ENCODE measurements around the gene CMTM6.
"Not testable (repeated sequence)": the region's sequence is repeated elsewhere in the genome, so short reads cannot be mapped to it uniquely, and the experiment has no call there.

The CMTM6 gene, protein sequence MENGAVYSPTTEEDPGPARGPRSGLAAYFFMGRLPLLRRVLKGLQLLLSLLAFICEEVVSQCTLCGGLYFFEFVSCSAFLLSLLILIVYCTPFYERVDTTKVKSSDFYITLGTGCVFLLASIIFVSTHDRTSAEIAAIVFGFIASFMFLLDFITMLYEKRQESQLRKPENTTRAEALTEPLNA

DNA sequence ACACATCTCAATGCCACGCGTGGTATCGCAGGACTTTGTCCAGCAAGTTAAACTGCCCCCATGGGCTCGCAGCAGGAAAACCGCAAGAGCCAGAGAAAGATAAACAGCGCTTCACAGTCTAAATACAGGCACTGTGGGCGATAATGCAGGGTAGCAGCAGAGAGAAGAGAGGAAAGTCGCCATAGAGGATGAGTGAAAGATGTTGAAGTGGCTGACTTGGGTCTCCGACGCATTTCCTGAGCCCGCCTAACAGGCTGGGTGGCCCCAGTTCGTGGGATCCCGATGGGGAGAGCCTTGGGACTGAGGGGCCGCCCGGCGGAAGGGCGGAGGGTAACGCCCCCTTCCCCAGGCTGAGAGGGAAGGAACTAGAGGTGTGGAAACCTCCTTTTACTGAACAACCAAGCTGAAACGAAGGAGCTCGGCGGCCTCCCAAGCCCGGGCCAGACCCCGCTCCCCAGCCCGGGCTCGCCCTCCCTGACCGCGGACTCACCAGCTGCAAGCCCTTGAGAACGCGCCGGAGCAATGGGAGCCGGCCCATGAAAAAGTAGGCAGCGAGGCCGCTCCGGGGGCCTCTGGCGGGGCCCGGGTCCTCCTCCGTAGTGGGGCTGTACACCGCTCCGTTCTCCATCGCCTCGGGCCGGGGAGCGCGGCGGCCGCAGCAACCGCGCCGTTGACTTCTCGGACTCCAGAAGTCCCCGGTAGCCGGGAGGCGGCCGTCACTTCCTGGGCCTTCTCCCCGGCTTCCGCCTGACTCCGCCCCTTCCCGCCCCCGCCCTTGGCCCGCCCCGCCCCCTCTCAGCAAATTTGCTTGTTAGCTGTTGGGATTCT, at the start of gene CMTM6:
CMTM6 (minus strand) TSS at position 735 of the 828 bp plus-strand sequence; CDS start at position 628, 107 bp downstream.
- DNase-seq = peak; percentile 68

DNA sequence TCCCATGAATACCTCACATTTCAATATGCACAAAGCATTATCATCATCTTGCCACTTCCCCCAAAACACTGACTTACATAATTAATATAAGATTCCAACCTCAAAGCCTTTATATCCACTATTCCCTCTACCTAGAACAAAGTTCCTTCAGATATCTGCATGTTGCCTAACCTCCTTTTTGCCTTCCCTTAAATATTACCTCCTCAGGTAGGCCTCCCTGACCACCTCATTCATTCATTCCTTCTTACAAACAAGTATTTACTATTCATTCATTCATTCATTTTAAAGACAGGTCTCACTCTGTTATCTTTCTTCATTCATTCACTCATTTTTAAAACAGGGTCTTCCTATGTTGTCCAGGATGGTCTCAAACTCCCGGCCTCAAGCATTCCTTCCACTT, 49.4 kb upstream of the CMTM6 start:
- no peak for DNase-seq

DNA sequence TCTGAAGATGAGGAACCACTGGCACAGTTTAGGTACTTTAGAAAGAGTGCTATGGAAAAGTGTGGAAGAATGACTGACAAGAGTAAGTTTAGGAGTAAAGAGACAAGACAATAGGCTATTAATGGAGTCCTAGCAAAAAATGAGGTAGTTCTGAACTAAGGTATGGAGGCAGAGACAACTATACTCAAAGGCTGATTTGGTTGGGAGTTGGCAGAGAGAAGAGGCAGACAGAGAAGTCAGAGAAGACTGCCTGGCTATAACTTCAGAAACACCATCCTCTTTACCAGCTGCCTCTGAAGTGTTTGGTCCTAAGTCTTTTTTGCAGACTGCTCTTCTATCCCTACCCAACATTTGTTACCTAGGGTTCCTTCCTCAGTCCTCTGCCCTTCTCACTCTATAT, 48.8 kb upstream of the CMTM6 start:
- no peak for DNase-seq

DNA sequence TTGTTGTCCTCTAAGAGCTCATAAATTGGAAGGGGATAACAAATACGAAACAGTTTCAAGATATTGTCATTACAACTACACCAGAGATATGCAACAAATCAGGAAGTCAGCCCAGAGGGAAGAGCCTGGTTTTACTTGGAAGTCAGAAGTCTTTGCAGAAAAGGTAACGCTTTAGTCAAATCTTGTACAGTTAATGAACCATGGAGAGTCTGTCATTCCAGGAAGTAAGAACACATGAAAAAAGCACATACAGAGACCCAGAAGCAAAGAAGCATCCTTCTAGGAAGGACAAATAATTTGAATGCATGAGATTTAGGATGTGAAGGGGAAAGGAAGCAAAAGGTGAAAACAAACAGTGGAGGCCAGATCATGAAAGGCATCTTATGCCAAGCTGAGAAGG, 48.4 kb upstream of the CMTM6 start:
- peak; percentile 39 for DNase-seq

DNA sequence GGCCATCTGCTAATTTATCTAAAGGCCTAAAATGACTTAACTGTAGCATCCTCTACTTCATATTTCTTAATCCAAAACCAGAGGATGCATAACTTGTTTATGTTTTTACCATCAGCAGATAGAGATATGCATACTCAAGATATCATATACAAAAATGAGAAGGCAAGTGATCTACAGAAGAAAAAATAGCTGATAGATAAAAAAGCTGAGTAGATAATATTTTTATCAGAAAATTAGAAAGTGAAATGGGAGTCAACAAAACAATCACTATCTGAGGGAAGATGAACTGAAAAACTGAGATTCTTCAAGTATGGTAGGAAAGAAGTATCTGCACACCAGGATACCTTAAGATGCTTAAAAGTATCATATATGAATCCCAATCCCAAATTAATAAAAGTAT, 42.7 kb upstream of the CMTM6 start:
- no peak for DNase-seq

DNA sequence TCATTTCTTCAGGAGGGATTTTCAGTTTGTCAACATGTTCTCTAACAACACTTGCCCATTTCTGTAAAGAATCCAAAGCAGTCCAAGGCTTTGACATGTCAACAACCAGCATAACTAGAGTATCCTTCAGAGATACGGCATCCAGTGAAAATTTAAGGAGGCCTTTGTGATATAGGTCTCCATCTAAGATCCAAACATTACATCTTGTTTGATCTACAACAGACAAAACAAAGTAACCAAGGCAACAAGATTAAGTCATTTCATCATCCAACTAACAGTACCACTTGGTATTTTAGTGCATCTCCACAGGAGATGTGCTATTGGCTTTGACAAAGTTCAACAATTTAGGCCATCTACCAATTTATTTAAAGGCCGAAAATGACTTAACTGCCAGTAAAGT, 42.2 kb upstream of the CMTM6 start:
- no peak for DNase-seq

DNA sequence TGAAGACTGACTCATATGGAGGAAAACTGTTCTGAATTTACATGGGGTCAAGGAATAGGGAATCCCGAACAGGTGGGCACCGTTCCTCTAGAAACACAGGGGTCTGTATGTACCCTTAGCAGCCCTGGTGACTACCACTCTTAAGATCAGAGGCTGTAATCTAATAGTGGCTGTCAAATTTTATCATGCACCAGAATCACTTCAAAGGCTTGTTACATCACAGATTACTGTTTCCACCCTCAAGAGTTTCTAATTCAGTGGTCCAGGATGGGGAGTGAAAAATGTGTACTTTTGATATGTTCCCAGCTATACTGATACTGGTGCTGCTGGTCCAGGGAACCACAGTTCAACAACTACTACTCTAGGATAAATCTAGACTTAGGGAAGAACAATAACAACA, 40.2 kb upstream of the CMTM6 start:
- no peak for DNase-seq

DNA sequence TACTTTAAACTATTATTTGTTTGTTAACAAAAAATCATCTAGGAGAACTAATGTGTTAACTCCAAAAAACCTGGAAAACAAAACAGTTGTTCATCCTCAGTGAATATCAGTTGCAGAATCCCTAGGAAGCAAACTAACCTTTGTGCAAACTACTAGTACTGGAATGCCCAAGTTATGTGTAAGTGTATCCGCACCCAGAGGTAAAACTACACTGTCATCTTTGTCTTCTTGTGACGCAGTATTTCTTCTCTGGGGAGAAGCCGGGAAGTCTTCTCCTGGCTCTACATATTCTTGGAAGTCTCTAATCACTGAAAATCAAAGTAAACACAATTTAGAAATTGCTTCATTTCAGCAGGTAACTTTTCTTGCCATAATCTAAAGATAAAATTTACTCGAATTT, 38.2 kb upstream of the CMTM6 start:
- no peak for DNase-seq

DNA sequence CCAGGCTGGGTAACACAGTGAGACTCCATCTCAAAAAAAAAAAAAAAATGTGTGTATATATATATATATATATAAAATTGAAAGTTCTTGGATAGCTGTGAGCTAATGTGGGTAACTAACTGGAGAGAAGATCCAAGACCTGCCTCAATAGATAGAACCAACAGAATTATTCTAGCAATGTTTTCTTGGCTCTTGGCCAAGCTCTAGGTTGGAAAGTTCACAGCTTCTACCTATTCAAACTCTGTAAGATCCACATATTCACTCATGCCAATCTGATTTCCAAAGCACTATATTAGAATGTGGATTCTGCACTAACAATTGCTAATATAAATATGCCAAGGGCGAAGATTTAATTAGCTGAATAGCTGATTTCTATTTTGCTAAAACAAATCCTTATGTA, 29.8 kb upstream of the CMTM6 start:
- no peak for DNase-seq

DNA sequence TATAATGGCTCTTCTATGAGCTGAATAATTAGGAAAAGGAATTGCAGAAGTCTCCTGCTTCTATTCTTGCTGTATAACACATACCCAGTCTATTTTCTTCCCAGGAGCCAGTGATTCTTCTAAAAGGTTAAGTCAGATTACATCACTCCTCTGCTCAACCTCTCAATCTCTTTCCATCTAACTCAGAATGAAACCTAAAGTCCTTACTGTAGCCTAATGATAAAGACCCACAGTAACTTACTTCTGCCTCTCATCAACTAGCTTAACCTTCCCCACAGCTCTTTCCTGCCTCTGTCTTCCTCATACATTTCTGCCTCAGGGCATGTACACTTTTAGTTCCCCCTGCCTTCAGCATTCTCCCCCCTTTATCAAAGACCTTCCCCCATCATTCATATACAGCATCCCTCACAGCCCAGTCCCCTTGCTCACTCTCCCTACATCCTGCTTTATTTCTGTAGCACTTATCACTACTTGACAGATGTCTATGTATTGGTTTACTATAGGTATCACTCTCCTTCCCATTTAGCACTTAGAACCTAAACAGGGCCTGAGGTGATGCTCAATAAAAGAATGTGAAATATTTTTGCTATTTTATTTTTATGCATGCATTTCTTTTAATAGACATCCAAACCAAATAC, 28.5 kb upstream of the CMTM6 start:
- DNase-seq = no peak

DNA sequence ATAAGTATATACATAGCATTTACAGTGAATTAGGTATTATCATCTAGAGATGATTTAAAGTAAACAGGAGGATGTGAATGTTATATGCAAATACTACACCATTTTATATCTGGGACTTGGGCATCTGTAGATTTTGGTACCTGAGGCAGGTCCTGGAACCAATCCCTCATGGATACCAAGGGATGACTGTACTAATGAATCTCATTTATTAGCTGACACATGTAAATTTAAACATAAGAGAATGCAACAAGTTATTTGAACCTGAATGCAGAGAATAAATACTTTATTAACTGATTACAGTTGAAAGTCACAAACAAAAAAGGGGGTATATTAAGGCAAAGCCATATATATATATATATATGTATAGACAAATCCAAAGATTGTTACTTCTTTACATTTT, 23.1 kb upstream of the CMTM6 start:
- no peak for DNase-seq

DNA sequence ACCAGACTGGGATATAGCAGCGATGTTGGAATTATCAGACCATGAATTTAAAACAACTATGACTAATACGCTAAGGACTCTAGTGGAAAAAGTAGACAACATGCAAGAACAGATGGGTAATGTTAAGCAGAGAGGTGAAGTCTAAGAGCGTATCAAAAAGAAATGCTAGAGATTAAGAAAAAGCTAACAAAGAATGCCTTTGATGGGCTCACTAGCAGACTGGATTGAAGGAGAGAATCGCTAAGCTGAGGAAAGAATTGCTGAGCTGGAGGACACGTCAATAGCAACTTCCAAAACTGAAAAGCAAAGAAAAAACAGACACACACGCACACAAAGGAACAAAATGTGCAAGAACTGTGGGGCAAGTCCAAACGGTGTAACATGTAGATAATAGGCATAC, 20.0 kb upstream of the CMTM6 start:
- DNase-seq = peak; percentile 26

DNA sequence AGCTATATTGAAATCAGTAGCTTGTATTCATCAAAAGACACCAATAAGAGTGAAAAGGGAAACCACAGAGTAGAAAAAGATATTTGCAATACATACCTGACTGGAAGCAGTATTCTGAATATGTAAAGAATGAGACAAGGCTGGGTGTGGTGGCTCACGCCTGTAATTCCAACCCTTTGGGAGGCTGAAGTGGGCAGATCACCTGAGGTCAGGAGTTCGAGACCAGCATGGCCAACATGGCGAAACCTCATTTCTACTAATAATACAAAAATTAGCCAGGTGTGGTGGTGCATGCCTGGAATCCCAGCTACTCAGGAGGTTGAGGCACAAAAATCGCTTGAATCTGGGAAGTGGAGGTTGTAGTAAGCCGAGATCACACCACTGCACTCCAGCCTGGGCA, 16.3 kb upstream of the CMTM6 start:
- DNase-seq = not testable (repeated sequence)

DNA sequence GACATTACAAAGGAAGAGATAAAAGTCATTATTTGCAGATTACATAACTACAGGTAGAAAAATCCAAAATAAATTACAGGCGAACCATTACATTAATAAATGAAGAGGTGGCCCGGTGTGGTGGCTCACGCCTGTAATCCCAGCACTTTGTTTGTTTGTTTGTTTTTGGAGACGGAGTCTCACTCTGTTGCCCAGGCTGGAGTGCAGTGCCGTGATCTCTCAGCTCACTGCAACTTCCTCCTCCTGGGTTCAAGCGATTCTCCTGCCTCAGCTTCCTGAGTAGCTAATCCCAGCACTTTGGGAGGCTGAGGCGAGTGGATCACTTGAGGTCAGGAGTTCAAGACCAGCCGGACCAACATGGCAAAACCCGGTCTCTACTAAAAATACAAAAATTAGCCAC, 14.1 kb upstream of the CMTM6 start:
- DNase-seq = not testable (repeated sequence)

DNA sequence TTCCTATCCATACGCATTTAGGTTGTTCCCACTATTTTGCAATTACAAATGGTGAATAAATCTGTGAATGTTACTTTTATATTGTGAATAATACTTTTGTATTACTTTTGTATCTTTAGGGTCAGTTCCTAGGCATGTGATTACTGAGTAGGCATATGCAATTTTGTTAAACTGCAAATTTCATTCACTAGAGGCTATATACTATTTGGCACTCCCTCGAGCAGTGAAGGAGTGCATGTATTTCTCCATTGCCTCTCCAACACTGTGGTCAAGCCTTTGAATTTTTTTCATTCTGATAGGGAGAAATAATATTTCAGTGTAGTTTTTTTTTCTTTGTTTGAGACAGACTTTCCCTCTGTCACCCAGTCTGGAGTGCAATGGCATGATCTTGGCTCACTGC, 8.4 kb upstream of the CMTM6 start:
- no peak for DNase-seq

DNA sequence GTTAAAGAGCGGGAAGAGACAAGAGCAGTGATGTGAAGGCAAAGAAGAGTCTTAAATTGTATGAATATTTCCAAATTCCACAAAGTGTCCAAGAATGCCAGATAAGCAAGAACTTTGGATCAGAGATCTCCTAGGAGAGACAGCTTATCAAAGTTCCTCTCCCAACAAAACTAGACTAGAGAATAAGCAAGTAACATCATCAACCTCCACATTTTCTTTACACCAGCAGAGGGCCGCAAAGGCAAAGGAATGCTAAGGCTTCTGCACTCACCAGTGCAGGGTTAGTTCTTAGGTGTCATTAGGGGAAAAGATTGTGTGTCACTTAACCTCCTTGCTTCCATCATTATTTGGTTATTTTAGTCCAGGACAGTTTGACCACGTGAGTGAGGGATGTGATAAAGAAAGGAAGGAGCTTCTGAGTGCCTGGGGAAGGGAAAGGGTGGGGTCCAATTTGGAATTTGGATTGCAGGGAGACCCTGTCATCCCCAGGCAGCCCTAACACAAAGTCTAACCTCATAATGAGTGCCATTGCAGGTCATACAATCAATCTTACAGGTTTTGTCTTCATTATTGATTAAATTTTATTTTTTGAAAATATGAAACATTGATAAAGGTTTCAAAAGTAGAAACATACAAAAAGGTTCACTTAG, 7.5 kb upstream of the CMTM6 start:
- DNase-seq = peak; percentile 61

DNA sequence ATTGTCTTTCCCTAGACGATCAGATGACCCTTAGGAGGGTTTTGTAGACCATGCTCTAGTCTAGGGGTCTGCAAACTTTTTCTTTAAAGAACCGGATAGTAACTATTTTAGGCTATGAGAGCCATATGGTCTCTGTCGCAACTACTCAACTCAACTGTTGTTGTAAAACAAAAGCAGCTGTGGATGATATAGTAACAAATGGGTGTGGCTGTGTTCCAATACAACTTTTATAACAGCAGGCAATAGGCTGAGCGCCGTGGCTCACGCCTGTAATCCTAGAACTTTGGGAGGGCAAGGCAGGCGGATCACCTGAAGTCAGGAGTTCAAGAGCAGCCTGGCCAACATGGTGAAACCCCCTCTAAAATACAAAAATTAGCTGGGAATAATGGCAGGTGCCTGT, 6.1 kb upstream of the CMTM6 start:
- DNase-seq = no peak

DNA sequence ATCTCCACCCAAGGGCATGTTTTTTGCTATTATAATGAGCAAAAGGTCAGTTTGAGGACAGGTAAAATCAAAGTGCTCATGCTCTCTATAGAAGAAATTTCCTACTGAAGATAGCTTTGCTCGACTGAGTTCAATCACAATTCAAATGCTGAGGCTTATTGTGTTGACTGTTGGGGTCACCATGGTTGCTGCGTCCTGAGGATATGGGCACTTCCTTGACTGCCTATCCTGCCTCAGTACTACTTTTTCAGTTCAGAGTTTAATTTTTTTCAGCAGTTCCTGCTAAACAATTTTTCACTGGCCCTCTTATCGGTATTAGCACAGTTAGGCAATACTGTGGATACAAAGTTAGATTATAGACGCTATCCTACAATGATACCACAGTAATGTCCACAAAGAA, 3.8 kb upstream of the CMTM6 start:
- no peak for DNase-seq

DNA sequence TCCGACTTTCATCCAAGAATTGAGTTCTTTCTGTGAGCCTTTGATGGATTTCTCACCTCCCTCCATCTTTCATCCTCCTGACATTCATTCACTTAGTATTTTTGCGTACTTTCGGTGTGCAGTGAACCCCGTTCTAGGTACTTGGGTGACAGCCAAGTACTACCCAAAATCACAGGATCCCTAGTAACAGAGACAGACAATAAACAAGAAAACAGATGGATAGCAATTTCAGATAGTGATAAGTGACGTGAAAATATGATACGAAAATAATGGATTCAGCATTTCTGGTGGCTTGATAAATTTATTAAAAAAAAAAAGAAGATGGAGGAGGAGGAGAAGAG, 264 bp upstream of the CMTM6 start:
- DNase-seq = no peak

DNA sequence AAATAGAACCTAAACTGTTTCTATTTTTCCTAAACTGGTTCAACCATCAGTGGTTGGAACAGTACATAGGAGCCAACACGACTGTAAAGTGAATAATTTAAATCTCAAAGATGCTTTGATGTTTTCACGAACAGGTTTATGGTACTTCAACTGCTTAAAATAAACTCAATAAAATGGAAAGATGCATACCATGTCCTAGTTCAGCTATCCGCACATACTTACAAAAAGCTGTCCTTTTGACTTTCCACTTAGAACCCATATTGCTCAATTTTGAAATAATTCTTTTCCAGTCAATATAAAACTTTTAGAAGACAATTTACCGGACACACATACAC, 902 bp downstream of the CMTM6 start:
- no peak for DNase-seq

DNA sequence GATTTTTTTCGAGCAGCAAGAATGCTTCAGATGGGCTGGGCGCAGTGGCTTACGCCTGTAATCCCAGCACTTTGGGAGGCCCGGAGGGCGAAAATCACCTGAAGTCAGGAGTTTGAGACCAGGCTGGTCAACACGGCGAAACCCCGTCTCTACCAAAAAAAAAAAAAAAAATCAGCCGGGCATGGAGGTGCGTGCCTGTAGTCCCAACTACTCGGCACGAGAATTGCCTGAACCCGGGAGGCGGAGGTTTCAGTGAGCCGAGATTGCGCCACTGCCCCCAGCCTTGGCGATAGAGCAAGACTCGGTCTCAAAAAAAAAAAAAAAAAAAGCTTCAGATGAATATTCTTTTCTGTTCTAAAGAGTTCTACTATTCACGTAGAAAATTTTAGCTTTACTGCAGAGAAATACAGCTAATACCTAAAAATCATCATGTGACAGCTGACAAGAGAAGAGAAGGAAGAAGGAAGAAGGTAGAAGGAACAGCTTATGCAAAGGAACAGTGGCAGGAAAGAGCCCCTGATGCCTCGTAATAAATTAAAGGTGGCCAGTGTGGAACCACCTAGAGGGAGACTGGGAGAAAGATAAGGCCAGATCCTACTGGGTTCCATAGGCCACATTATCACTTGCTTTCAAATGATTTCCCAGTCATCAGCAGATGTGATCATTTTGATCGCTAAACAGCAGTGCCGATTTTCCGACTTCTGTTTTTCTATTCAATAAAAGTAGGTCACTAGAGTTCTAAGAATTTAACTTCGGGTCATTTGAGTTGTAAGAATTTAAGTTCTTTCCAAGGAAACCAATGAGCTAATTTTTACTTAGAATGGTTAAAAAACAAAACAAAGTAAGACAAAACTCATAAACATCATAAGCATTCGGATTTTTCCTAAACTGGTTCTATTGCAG, 1.5 kb downstream of the CMTM6 start:
- DNase-seq = no peak

DNA sequence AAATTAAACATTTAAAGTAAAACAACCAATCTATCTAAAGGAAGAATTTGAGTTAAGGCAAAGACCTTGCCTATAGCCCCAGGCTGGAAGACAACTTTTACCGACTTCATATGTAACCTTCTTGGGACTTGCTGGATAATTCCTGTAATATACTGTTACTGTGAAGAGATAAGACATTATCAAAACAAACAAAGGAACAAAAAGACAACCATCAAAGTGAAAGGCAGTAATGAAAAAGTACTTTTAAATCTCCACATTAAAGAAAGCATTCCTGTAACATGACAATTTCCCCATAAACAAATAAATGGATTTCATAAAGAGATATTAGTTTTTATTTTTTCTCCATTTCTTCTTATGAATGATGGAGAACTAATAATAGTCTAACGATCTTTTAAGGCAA, 2.4 kb downstream of the CMTM6 start:
- no peak for DNase-seq

DNA sequence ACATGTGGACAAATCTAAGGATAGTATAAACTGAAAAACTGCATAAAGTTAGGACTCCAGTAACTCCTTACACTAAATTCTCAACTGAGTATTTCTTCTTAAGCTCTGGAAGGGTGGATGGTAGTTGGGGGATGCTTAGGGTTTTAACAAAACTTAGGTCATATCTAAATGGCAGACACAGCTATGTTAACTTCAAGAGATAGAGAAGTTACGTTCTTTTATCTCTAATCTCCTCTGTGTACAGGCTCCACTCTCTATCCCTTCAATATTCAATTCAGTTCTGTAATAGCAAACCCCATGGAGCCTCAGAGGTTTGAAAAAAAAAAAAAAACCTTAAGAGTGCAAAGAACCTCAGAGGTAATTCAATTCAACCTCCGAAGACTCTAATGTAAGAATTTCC, 3.1 kb downstream of the CMTM6 start:
- no peak for DNase-seq
